ENCODE results near the gene CAMTA1. TPM values are rescaled to one million over a fixed set of nuclear protein-coding genes. Genes with fewer than 3 reads are reported as not detected.

CAMTA1 gene
- total and polyA plus RNA-seq, 8 donors, result 13.0 to 54.2 (median 23.6) TPM

- intact Hi-C loops (cut with DNase I), result no loop called here
- FAIRE-seq, result no peak
These were observed 711.9 kb downstream of the CAMTA1 start for GRCh38 chr1:7497107-7497637.

GRCh38 chr1:7500381-7501083 lies 715.3 kb downstream of the CAMTA1 start:
- WGBS, 2 donors, result 85 to 92% methylated on average over 22 of the region's 22 CpGs
- intact Hi-C loops (cut with DNase I), result no loop called here
- H3K36me3 ChIP-seq, result no peaks in the 10 kb centered on the region
- DNase-seq (no peak), ATAC-seq (no peak), FAIRE-seq (no peak)
- no peak overlapping the region for H3K27ac ChIP-seq
- no peaks in the 10 kb centered on the region for H3K4me1 ChIP-seq
- no peak overlapping the region for H3K4me3 ChIP-seq
- H3K9me3 ChIP-seq, result no peaks in the 10 kb centered on the region
- no peak for TF ChIP-seq CTCF (IDR thresholded peaks at IDR 0.05)
- H3K27me3 ChIP-seq, result no peaks in the 10 kb centered on the region

More at GRCh38 chr1:7497107-7497637, 711.9 kb downstream of the CAMTA1 start:
- ATAC-seq, result no peak
- DNase-seq, result no peak
- Histone ChIP-seq H3K27me3 (no peaks in the 10 kb centered on the region), H3K27ac (no peak overlapping the region), H3K36me3 (no peaks in the 10 kb centered on the region), H3K4me1 (no peaks in the 10 kb centered on the region), H3K4me3 (no peak overlapping the region), H3K9me3 (no peaks in the 10 kb centered on the region)
- no peak for TF ChIP-seq CTCF (IDR thresholded peaks at IDR 0.05)
- WGBS, 2 donors, result 79 to 83% methylated on average over 12 of the region's 12 CpGs

- H3K27me3 ChIP-seq, result no peaks in the 10 kb centered on the region
- DNase-seq (no peak), FAIRE-seq (no peak), ATAC-seq (no peak)
- no peak overlapping the region for H3K27ac ChIP-seq
- intact Hi-C loops (cut with DNase I), result no loop called here
- 62 to 69% methylated on average over 10 of the region's 10 CpGs for WGBS, 2 donors
- H3K4me3 ChIP-seq, result no peak overlapping the region
- no peaks in the 10 kb centered on the region for H3K4me1 ChIP-seq
- no peak for TF ChIP-seq CTCF (IDR thresholded peaks at IDR 0.05)
- no peaks in the 10 kb centered on the region for H3K9me3 ChIP-seq
- H3K36me3 ChIP-seq, result no peaks in the 10 kb centered on the region
These were observed 715.8 kb downstream of the CAMTA1 start for GRCh38 chr1:7501084-7501491.

GRCh38 chr1:7501723-7502603 lies 716.7 kb downstream of the CAMTA1 start:
- no peaks in the 10 kb centered on the region for H3K36me3 ChIP-seq
- H3K27ac ChIP-seq, result no peak overlapping the region
- TF ChIP-seq CTCF (IDR thresholded peaks at IDR 0.05), result no peak
- no peak for ATAC-seq
- no peaks in the 10 kb centered on the region for H3K9me3 ChIP-seq
- H3K4me3 ChIP-seq, result no peak overlapping the region
- FAIRE-seq, result no peak
- intact Hi-C loops (cut with DNase I), result no loop called here
- WGBS, 2 donors, result 61 to 63% methylated on average over 15 of the region's 15 CpGs
- DNase-seq, result no peak
- H3K4me1 ChIP-seq, result no peaks in the 10 kb centered on the region
- H3K27me3 ChIP-seq, result no peaks in the 10 kb centered on the region
